ENCODE data around the gene NAXD. TPM values are rescaled to one million over a fixed set of nuclear protein-coding genes. Genes with fewer than 3 reads are reported as not detected.

Gene NAXD
- total RNA-seq, 1 experiment from 2014 or later, result 15.1 TPM

- Histone ChIP-seq H3K4me1 (ENCODE audit: control insufficient read depth, insufficient read depth, low read length) (no peaks in the 10 kb centered on the region), H3K4me3 (ENCODE audit: low read depth in 2 of 2, low read length in 2 of 2) (no peak overlapping the region), H3K36me3 (ENCODE audit: control insufficient read depth, insufficient read depth, low read length) (no peaks in the 10 kb centered on the region), H3K27ac (ENCODE audit: low read length) (no peak overlapping the region), H3K9me3 (ENCODE audit: control insufficient read depth, insufficient read depth, low read depth, low read length) (no peaks in the 10 kb centered on the region), H3K27me3 (ENCODE audit: control insufficient read depth, insufficient read depth, low read length) (no peaks in the 10 kb centered on the region)
- intact Hi-C loops (cut with micrococcal nuclease; ENCODE audit: unreplicated experiment) (no loop called here), in situ Hi-C loops (cut with HindIII; ENCODE audit: low pct_unique_long_range_greater_than_20kb, low sequenced_read_pairs) (no loop called here)
- no TSS peak for BruUV-seq (replicated peaks)
- POLR2A ChIA-PET, result no interaction called here
- DNase-seq (ENCODE audit: low read depth, low spot score), result no peak
- no peak for TF ChIP-seq POLR2AphosphoS5 (IDR thresholded peaks at IDR 0.05; ENCODE audit: low read depth, low read length)
- TF ChIP-seq SIN3A (IDR thresholded peaks at IDR 0.05; ENCODE audit: borderline replicate concordance, insufficient read depth, low read depth, low read length), result no peak
- no peak for TF ChIP-seq CTCF (IDR thresholded peaks at IDR 0.05)
- no peak for TF ChIP-seq REST (IDR thresholded peaks at IDR 0.05; ENCODE audit: insufficient read depth in 1 of 2, low read depth in 2 of 2, low read length in 1 of 2)
- TF ChIP-seq TCF7L2 (IDR thresholded peaks at IDR 0.05; ENCODE audit: low read depth, low read length), result no peak
- CTCF ChIA-PET, result no interaction called here
- ATAC-seq, result no peak
Measured at GRCh38 chr13:110662091-110662490, 46.7 kb downstream of the NAXD start.

- Histone ChIP-seq H3K4me3 (ENCODE audit: low read depth in 2 of 2, low read length in 2 of 2) (no peak overlapping the region), H3K9me3 (ENCODE audit: control insufficient read depth, insufficient read depth, low read depth, low read length) (no peaks in the 10 kb centered on the region), H3K4me1 (ENCODE audit: control insufficient read depth, insufficient read depth, low read length) (no peaks in the 10 kb centered on the region), H3K27ac (ENCODE audit: low read length) (no peak overlapping the region), H3K36me3 (ENCODE audit: control insufficient read depth, insufficient read depth, low read length) (no peaks in the 10 kb centered on the region), H3K27me3 (ENCODE audit: control insufficient read depth, insufficient read depth, low read length) (no peaks in the 10 kb centered on the region)
- POLR2A ChIA-PET, result no interaction called here
- BruUV-seq (replicated peaks), result no TSS peak
- intact Hi-C loops (cut with micrococcal nuclease; ENCODE audit: unreplicated experiment) (no loop called here), in situ Hi-C loops (cut with HindIII; ENCODE audit: low pct_unique_long_range_greater_than_20kb, low sequenced_read_pairs) (no loop called here)
- no peak for TF ChIP-seq TCF7L2 (IDR thresholded peaks at IDR 0.05; ENCODE audit: low read depth, low read length)
- TF ChIP-seq REST (IDR thresholded peaks at IDR 0.05; ENCODE audit: insufficient read depth in 1 of 2, low read depth in 2 of 2, low read length in 1 of 2), result no peak
- TF ChIP-seq POLR2AphosphoS5 (IDR thresholded peaks at IDR 0.05; ENCODE audit: low read depth, low read length), result no peak
- TF ChIP-seq SIN3A (IDR thresholded peaks at IDR 0.05; ENCODE audit: borderline replicate concordance, insufficient read depth, low read depth, low read length), result no peak
- no peak for TF ChIP-seq CTCF (IDR thresholded peaks at IDR 0.05)
- no peak for ATAC-seq
- DNase-seq (ENCODE audit: low read depth, low spot score), result no peak
- CTCF ChIA-PET, result no interaction called here
Measured at GRCh38 chr13:110662777-110663443, 47.6 kb downstream of the NAXD start.

Data from Panc1 (cell line).